LNCaP clone FGC (cell line): ENCODE results near the gene CLSTN2.

Source experiments
- DNase-seq: peaks from one replicate; pipeline ENCODE4 v3.0.0-alpha.2; 2011; ENCODE audit warnings: low read depth
- H3K4me3 ChIP-seq: 2 replicates; pipeline ENCODE4 v1.5.1; 2011; ENCODE audit warnings: mild to moderate bottlenecking, low read depth, low read length, control low read depth
- TF ChIP-seq, protein P1 (sequence below): IDR thresholded peaks from 2 replicates; pipeline ENCODE4 v1.5.1; 2012; ENCODE audit warnings: mild to moderate bottlenecking; ENCODE audit not compliant: control insufficient read depth, insufficient read depth; ENCODE audit errors: extremely low read depth

Gene CLSTN2

DNA sequence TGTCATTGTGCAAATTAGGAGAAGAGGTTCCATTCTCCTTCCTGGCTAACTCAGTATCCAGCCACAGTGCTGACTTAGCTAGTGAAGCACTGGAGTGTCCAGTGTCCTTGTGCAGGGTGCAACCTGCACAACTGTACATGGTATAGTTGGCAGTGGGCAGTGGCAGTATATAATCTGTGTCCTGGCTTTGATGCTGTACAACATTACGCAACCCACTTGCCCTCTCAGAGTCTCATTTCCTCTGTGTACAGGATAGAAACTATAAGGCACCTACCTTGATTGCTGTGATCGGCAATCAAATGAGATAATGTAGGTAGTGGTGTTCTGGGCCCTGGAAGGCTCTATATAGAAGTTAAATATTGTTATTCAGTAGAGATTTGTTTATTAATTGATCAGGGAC is 333.6 kb downstream of the CLSTN2 start:
- DNase-seq, result no peak
- H3K4me3 ChIP-seq, result no peak overlapping the region
- TF ChIP-seq, protein P1, sequence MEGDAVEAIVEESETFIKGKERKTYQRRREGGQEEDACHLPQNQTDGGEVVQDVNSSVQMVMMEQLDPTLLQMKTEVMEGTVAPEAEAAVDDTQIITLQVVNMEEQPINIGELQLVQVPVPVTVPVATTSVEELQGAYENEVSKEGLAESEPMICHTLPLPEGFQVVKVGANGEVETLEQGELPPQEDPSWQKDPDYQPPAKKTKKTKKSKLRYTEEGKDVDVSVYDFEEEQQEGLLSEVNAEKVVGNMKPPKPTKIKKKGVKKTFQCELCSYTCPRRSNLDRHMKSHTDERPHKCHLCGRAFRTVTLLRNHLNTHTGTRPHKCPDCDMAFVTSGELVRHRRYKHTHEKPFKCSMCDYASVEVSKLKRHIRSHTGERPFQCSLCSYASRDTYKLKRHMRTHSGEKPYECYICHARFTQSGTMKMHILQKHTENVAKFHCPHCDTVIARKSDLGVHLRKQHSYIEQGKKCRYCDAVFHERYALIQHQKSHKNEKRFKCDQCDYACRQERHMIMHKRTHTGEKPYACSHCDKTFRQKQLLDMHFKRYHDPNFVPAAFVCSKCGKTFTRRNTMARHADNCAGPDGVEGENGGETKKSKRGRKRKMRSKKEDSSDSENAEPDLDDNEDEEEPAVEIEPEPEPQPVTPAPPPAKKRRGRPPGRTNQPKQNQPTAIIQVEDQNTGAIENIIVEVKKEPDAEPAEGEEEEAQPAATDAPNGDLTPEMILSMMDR, result no peak

DNA sequence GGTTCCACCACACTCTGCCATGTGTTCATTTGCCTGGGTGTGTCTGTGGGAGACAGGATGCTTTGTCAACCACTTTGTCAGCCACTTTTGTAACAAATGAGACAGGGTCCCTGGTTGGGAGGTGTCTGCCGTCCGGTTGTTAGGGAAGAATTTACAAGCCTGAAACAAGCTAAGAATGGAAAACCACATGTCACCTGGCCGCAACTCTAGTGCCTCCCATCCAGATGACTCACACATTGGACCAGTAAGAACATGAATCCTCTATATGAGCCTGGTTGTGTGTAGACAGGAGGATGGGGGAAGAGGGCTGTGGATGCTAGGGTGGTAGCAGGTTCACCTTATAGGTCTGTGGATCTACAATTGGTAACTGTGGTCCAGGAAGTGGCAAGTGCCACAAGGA is 335.3 kb downstream of the CLSTN2 start:
- TF ChIP-seq, protein P1, result no peak
- no peak for DNase-seq

DNA sequence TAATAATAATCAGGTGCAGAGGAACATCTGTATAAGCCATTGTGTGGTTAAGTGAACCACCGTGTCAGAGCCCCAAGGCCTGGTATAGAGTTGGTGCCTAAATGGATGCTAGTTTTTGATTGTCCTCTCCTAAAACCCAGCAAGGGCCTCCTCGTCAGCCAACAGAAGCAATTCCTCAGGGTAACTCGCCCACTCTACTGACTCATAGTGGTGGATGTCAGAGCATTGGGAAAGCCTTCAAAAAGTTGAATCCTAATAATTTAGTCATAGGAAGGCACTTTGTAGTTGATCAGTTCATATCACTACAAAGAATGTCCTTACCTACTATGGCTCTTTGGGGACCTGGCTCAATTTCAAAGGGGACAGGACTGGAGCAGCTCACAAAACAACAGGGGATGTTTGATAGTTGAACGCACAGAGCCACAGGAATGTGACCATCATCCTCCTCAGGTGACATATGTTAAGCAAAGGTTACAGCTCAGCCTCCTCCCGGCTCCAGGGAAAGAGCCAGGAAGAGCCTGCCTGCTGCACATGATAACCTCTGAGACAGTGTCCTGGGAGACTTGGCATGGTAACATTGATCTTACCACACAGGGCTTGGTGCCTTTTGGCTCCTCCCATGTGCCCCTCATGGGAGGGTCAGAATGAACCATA is 338.7 kb downstream of the CLSTN2 start:
- DNase-seq, result no peak
- no peak overlapping the region for H3K4me3 ChIP-seq
- TF ChIP-seq, protein P1, result no peak

More for the DNA sequence above, 335.3 kb downstream of the CLSTN2 start:
- no peak overlapping the region for H3K4me3 ChIP-seq

DNA sequence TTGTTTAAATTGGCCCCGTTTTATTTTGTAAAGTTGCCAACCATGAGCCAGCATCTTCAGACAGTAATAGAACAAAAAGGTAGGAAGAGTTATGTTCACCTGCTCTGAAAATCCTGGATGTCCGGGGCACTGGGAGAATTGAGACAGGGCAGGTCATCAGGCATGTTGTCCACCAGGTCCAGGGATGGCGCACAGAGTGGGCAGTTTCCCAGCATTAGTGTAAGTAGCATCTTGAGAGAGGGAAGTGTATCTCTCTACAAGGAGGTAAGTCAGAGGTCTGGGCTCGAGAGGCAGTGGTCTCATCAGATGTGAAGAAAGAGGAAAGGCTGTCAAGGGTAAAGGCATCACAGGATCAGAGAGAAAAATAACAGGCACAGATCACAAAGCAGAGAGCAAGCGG is 339.4 kb downstream of the CLSTN2 start:
- TF ChIP-seq, protein P1, result no peak
- no peak overlapping the region for H3K4me3 ChIP-seq
- no peak for DNase-seq

DNA sequence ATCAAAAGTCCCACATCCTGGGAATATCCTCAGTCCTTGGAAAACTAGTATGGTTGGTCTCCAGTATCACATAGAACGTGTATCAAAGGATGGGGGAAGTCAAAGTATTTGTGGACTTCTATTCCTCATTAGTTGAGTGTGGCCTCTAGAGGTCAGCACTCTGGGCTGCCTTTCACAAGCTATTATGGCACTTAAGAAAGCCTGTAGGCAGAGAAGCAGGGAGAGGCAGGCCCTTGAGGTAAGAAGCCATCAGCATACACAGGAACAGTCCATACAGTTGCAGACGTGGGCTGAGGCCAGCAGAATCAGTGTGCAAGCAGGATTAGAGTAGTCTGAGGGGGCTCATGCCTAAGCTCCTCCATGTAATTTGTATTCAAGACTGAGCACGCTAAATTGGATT is 341.7 kb downstream of the CLSTN2 start:
- no peak for DNase-seq
- H3K4me3 ChIP-seq, result no peak overlapping the region
- TF ChIP-seq, protein P1, result peak; percentile 51

DNA sequence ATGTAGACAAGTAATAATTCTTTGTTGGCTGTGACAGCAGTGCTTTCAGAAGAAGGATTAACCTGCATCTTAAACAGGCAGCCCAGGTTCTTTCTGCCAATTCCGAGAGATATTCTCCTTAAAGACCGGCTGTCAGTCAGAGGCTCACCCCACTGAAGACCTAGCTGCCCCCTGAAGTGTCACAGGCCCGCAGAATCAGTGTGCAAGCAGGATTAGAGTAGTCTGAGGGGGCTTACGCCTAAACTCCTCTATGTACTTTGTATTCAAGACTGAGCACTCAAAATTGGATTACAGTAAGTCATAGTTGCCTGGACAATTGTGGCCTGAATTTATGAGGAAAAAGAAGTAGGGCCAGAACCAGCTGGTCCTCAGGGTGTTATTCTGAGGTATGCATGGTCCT is 342.9 kb downstream of the CLSTN2 start:
- TF ChIP-seq, protein P1, result no peak

DNA sequence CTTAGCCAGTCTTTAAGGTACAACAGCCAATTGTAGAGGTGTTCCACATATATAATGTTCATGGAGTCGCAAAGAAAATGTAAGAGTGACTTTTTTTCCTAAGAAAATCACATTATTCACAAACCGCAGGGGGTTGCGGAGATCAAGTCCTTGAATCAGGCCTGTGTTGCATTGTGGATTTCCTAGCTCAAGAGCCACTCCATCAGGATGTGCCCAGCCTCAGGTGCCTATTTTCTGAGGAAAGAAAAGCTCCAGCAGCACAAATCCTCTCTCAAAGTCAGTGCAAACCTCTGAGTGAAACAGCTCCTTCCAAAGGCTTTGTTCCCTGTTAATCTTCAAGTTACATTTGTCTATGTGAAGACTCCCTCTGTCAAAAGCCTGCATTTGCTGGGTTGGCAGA is 349.4 kb downstream of the CLSTN2 start:
- DNase-seq, result no peak
- TF ChIP-seq, protein P1, result no peak
- no peak overlapping the region for H3K4me3 ChIP-seq

More for the DNA sequence above, 342.9 kb downstream of the CLSTN2 start:
- H3K4me3 ChIP-seq, result no peak overlapping the region
- DNase-seq, result no peak
